Fibroblast of pulmonary artery (primary cell): ENCODE results near the gene MKKS.

Source experiments
- DNase-seq: peaks from one replicate; pipeline ENCODE4 v3.0.0-alpha.2; 2010; ENCODE audit warnings: low read depth
- H3K4me3 ChIP-seq: replicated peaks from 2 replicates; pipeline ENCODE4 v1.5.1; 2011; ENCODE audit warnings: low read depth, mild to moderate bottlenecking, control low read depth, low read length, moderate library complexity
- TF ChIP-seq, protein P1 (sequence below): IDR thresholded peaks from 2 replicates; pipeline ENCODE4 v1.5.1; 2011; ENCODE audit warnings: mild to moderate bottlenecking, control low read depth, low read length, inconsistent platforms; ENCODE audit errors: missing control alignments

Gene MKKS

DNA sequence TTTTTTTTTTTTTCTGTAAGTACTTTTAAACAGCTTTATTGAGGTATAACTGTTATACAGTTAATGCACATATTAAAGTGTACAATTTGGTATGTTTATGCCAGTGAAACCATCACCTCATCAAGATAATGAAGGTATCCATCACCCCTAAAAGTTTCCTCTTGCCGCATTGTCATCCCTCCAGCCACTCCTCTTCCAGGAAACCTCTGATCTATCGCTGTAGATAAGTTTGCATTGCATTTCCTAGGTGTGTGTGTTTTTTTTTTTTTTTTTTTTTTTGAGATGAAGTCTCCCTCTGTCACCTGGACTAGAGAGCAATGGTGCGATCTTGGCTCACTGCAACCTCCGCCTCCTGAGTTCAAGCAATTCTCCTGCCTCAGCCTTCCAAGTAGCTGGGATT, 4.2 kb upstream of the MKKS start:
- TF ChIP-seq, protein P1, sequence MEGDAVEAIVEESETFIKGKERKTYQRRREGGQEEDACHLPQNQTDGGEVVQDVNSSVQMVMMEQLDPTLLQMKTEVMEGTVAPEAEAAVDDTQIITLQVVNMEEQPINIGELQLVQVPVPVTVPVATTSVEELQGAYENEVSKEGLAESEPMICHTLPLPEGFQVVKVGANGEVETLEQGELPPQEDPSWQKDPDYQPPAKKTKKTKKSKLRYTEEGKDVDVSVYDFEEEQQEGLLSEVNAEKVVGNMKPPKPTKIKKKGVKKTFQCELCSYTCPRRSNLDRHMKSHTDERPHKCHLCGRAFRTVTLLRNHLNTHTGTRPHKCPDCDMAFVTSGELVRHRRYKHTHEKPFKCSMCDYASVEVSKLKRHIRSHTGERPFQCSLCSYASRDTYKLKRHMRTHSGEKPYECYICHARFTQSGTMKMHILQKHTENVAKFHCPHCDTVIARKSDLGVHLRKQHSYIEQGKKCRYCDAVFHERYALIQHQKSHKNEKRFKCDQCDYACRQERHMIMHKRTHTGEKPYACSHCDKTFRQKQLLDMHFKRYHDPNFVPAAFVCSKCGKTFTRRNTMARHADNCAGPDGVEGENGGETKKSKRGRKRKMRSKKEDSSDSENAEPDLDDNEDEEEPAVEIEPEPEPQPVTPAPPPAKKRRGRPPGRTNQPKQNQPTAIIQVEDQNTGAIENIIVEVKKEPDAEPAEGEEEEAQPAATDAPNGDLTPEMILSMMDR, result no peak
- no peak overlapping the region for H3K4me3 ChIP-seq
- no peak for DNase-seq

DNA sequence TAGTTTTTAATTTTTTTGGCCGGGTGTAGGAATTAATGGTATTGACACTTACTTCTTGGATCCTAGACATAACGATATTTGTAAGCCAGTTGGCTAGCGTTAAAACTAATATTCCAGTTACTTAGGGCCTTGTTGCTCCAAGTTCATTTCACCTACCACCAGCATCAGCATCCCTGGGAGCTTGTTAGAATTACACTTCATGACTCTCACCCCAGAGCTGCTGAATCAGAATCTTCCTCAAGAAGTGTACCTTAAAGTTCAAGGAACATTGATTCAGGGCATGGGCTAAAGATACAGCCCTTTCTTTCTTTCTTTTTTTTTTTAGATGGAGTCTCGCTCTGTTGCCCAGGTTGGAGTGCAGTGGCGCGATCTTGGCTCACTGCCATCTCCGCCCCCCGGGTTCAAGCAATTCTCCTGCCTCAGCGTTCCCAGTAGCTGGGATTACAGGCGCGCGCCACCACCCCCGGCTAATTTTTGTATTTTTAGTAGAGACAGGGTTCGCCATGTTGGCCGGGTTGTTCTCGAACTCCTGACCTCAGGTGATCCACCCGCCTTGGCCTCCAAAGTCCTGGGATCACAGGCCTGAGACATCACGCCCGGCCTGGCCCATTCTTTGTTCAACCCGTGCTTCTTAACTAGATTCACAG, 2.2 kb upstream of the MKKS start:
- TF ChIP-seq, protein P1, result no peak
- DNase-seq, result no peak
- peak overlapping the region; percentile 94 for H3K4me3 ChIP-seq

DNA sequence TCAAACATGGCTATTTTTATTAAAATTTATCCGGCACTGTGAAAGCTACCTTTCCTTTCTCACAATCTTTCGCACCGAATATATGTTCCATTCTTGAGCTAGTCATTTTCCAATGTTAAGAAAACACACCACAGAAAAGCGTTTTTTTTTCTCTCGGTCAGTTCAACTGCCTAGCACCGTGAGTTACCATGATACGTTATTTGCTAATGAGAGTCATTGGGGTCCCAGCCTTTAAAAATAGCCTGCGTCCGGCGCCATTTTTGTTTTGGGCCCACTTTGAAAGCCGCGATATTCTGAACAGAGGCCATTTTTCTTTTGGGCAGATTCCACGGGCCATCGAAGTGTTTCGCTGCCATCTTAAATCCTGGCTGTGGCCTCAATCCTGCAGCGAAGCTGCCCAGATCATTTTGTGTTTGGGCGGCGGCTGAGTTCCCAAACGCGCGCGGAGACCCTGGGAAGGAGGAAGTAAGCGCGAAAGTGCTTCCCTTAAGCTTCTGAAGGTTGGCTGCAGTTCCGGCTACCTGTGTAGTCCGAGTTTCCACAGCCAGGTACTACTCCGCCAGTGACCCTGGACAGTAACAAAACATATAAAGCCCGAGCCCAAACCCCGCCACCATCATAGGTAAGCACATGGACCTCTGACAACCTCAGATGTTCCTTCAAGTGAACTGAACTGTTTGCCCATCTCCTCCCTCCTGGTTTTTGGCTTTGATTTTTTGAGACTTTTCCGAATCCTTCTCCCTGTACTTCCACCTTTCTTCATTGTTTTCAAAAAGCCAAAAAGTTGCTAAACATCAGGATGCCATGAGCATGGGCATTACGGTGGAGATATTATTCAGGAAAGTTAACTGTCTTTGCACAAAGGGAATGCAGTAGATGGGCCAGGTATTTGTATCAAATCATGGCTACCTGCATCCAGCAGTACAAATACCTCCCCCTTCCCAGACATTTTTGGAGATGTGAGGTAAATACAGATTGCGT, 1.1 kb upstream of the MKKS start, which contains the start of gene SLX4IP:
SLX4IP (plus strand) TSS at position 474 of the 981 bp plus-strand sequence. CDS start 22,900 bp downstream, outside the sequence.
- TF ChIP-seq, protein P1, result no peak
- peak; percentile 98 for DNase-seq
- peak within 1 kb of the TSS; percentile 94 for H3K4me3 ChIP-seq

DNA sequence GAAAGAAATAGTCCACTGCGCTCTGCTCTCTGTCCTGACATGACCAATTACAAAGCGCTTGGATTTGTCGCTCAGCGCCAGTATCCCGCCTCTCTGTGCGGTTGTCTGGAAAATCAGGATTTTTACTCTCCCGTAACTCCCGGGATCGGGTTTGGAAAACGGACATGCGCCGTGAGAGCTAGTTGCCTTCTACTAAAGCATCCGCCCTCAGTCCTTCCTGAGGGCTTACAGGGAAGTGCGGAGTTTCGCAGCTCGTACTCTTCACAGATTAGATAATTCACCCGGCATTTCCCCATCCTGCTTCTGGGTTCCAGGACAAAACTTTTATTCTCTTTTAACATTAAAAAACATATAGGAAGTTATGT, 427 bp upstream of the MKKS start:
- peak overlapping the region; percentile 94 for H3K4me3 ChIP-seq
- TF ChIP-seq, protein P1, result no peak
- peak; percentile 100 for DNase-seq

DNA sequence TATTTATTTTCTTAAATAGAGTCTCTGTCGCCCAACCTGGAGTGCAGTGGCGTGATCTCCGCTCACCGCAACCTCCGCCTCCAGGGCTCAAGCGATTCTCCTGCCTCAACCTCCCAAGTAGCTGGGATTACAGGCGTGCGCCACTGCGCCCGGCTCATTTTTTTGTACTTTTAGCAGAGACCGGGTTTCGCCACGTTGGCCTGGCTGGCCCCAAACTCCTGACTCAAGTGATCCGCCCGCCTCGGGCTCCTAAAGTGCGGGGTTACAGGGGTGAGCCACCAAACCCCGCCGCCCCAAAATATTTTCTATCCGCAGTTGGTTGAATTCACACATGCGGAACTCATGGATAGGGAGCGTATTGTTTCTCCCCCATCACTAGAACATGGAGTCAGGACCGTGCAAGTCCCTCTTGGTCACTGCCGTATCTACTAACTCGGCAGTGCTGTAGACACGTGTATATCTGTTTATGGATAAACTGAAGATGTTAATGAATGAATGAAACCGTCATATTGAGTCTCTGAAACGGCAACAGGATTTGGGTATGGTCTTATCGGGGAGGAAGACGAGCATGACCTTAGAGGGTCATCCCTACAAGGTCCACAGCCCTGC, 904 bp downstream of the MKKS start:
- peak overlapping the region; percentile 94 for H3K4me3 ChIP-seq
- no peak for DNase-seq
- TF ChIP-seq, protein P1, result no peak

DNA sequence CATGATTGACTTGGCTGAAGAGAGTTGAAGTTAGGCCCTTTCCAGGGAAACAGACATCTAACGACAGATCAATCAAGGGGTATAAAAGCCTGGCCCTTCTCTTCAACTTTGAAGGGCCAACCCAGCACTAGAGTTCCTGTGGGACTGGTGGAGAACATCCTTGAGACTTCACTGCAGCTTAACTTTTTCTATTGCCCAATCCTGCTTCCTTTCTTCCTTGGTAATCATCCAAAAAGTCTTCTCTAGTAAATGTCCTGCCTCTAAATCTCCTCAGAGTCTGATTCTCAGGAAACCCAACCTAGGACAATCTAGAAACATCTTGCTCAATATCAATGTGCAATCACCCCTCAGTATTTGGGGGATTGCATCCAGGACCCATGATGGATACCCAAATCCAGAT, 1.9 kb downstream of the MKKS start:
- TF ChIP-seq, protein P1, result no peak
- peak; percentile 60 for DNase-seq

More for the DNA sequence above, 1.9 kb downstream of the MKKS start:
- H3K4me3 ChIP-seq, result no peak overlapping the region
